Measurements from ENCODE around the gene WDR75.

DNA sequence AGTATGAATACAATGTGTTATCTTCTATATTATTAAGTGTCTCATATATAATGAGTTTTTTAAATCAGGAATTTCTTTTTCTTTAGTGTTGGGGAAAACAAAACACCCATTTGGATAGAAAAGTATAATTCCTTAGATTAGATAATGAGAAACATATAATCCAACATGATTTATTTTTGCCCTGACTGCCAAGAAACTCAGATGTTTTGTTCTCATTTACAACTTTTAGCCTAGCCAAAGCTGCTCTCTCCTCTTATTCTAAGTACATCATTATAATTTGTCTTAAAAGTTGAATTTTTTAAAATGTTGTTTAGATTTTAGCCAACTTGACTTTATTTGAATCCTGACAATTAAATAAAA lies 70.7 kb downstream of the WDR75 start:
- TF ChIP-seq, protein P1, sequence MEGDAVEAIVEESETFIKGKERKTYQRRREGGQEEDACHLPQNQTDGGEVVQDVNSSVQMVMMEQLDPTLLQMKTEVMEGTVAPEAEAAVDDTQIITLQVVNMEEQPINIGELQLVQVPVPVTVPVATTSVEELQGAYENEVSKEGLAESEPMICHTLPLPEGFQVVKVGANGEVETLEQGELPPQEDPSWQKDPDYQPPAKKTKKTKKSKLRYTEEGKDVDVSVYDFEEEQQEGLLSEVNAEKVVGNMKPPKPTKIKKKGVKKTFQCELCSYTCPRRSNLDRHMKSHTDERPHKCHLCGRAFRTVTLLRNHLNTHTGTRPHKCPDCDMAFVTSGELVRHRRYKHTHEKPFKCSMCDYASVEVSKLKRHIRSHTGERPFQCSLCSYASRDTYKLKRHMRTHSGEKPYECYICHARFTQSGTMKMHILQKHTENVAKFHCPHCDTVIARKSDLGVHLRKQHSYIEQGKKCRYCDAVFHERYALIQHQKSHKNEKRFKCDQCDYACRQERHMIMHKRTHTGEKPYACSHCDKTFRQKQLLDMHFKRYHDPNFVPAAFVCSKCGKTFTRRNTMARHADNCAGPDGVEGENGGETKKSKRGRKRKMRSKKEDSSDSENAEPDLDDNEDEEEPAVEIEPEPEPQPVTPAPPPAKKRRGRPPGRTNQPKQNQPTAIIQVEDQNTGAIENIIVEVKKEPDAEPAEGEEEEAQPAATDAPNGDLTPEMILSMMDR (conservative IDR thresholded peaks at IDR 0.05), result no peak
- no peak for TF ChIP-seq EZH2 (IDR thresholded peaks at IDR 0.05; ENCODE audit: low read depth)
